Endodermal cell (in vitro differentiated cells): ENCODE data around the gene HOXD9. TPM values are rescaled to one million over a fixed set of nuclear protein-coding genes. Genes with fewer than 3 reads are reported as not detected.

Experiments
- DNase-seq: peaks from one replicate; pipeline ENCODE4 v3.0.0-alpha.2; 2017
- H3K27ac ChIP-seq: 2 replicates; pipeline ENCODE4 v1.5.1; 2013; ENCODE audit warnings: mild to moderate bottlenecking, low read depth, low read length, moderate library complexity
- H3K27me3 ChIP-seq: 2 replicates; pipeline ENCODE4 v1.6.1; 2013; ENCODE audit warnings: mild to moderate bottlenecking, low read length, moderate library complexity; ENCODE audit not compliant: insufficient read depth, control insufficient read depth, poor library complexity, severe bottlenecking
- H3K36me3 ChIP-seq: 2 replicates; pipeline ENCODE4 v1.7.0; 2013; ENCODE audit warnings: mild to moderate bottlenecking, low read length, moderate library complexity; ENCODE audit not compliant: control insufficient read depth, insufficient read depth
- H3K4me1 ChIP-seq: one replicate; pipeline ENCODE4 v1.7.0; 2013; ENCODE audit warnings: low read length; ENCODE audit not compliant: control insufficient read depth, insufficient read depth
- H3K4me3 ChIP-seq: 2 replicates; pipeline ENCODE4 v1.5.1; 2013; ENCODE audit warnings: mild to moderate bottlenecking, low read length, moderate library complexity
- H3K9ac ChIP-seq: 2 replicates; pipeline ENCODE4 v1.6.1; 2013; ENCODE audit warnings: mild to moderate bottlenecking, low read length, moderate library complexity; ENCODE audit not compliant: poor library complexity, severe bottlenecking; ENCODE audit errors: extremely low read depth
- H3K9me3 ChIP-seq: 2 replicates; pipeline ENCODE4 v1.6.1; 2013; ENCODE audit warnings: mild to moderate bottlenecking, low read length, moderate library complexity; ENCODE audit not compliant: control insufficient read depth
- H3K27ac Mint-ChIP-seq: 2 replicates; pipeline ENCODE4 v1.8.0; 2020; ENCODE audit warnings: mixed read lengths
- H3K27me3 Mint-ChIP-seq: 2 replicates; pipeline ENCODE4 v1.8.0; 2021; ENCODE audit warnings: mild to moderate bottlenecking, mixed read lengths; ENCODE audit not compliant: insufficient read depth
- H3K36me3 Mint-ChIP-seq: 2 replicates; pipeline ENCODE4 v1.8.0; 2020; ENCODE audit warnings: low read depth, mixed read lengths
- H3K4me1 Mint-ChIP-seq: 2 replicates; pipeline ENCODE4 v1.8.0; 2020; ENCODE audit warnings: mixed read lengths
- H3K4me3 Mint-ChIP-seq: 2 replicates; pipeline ENCODE4 v1.8.0; 2020; ENCODE audit warnings: mild to moderate bottlenecking, moderate library complexity, mixed read lengths
- H3K9me3 Mint-ChIP-seq: 2 replicates; pipeline ENCODE4 v1.8.0; 2020; ENCODE audit warnings: mild to moderate bottlenecking, mixed read lengths
- WGBS, 2 experiments: methylation state at CpG; one replicate each; pipeline versions ENCODE4 v1.1.5 to v1.1.7; 2013; ENCODE audit warnings: missing lambda C conversion rate in 2 of 2, mixed read lengths in 1 of 2; ENCODE audit not compliant: insufficient coverage in 1 of 2, insufficient read length in 1 of 2; 5-methylcytosine and 5-hydroxymethylcytosine counted together
- total RNA-seq, 2 donors: library from RNA; stranded (reverse); fragmentation: NEBNext Ultra II Directional in 1 of 2; extraction: Animal tissue kit (Norgen Biotek cat#: 25700) in 1 of 2; gene quantifications; 2 replicates in 1 of 2; 3 replicates in 1 of 2; pipeline ENCODE4 v1.2.1, GENCODE V29; 2021
- TF ChIP-seq, protein P1 (sequence below): fragments of 200-600 bp; sonication (generic); conservative IDR thresholded peaks from 2 replicates; pipeline ENCODE4 v1.5.0; 2021; ENCODE audit warnings: antibody characterized with exemption, mild to moderate bottlenecking

Gene HOXD9
- total RNA-seq, 2 donors from 2014 or later = not detected

DNA sequence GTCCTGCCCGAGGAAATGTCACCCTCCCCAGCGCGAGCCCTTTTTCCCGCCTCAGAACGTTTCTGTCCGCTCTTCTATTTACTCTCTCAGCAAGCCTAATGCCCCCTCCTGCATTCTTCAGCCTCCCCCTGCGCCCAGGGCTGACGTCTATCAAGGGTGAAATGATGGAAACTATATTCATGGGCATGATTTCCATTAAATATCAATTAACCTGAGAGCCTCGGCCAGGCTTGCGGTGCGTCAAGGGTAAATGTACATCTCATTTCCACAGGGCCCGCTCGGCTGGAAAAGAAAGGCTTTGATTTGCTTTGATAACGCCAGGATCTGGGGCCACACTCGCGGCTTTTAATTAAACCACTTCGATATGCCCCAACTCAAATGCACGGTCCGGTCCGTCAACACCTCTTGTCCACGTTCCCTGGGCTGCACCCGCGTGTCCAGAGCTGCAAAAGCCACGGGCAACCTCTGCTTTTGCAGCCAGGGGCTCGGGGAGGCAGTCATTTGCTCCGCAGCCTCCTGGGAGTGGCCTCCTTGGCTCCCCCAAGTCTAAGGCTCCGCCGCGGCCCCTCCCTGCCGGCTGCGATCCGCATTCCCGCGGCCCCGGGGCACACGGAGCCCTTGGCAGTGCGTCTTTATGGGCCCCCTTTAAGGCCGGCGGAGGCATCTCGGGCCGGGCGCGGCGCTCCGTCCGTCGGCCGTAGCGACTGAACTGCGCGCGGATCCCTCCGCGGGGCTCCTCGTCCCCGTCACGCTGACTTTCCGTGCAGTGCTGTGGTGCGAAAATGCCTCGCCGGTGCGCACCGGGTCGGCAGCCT lies 6.7 kb downstream of the HOXD9 start, which contains the start of gene HOXD8:
HOXD8 (plus strand) TSS at position 724 of the 815 bp plus-strand sequence. CDS start 662 bp downstream, outside the sequence.
- Histone ChIP-seq H3K4me3 (peak within 1 kb of the TSS; percentile 38), H3K27me3 (peaks cover 100% of the 10 kb centered on the region), H3K27ac (no peak within 1 kb of the TSS), H3K9ac (no peak within 1 kb of the TSS), H3K36me3 (no peaks in the 10 kb centered on the region), H3K4me1 (no peaks in the 10 kb centered on the region), H3K9me3 (no peaks in the 10 kb centered on the region)
- TF ChIP-seq, protein P1, sequence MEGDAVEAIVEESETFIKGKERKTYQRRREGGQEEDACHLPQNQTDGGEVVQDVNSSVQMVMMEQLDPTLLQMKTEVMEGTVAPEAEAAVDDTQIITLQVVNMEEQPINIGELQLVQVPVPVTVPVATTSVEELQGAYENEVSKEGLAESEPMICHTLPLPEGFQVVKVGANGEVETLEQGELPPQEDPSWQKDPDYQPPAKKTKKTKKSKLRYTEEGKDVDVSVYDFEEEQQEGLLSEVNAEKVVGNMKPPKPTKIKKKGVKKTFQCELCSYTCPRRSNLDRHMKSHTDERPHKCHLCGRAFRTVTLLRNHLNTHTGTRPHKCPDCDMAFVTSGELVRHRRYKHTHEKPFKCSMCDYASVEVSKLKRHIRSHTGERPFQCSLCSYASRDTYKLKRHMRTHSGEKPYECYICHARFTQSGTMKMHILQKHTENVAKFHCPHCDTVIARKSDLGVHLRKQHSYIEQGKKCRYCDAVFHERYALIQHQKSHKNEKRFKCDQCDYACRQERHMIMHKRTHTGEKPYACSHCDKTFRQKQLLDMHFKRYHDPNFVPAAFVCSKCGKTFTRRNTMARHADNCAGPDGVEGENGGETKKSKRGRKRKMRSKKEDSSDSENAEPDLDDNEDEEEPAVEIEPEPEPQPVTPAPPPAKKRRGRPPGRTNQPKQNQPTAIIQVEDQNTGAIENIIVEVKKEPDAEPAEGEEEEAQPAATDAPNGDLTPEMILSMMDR = no peak
- Mint-ChIP-seq H3K27me3 (peaks cover 96% of the 10 kb centered on the region), H3K27ac (no peak within 1 kb of the TSS), H3K36me3 (no peaks in the 10 kb centered on the region), H3K4me1 (peaks cover 12% of the 10 kb centered on the region), H3K9me3 (no peaks in the 10 kb centered on the region), H3K4me3 (peak within 1 kb of the TSS; percentile 33)
- WGBS, 2 experiments = 1 to 3% methylated on average over 17 to 64 of the region's 64 CpGs
- peak; percentile 77 for DNase-seq

- Histone ChIP-seq H3K36me3 (no peaks in the 10 kb centered on the region), H3K9me3 (no peaks in the 10 kb centered on the region), H3K27me3 (peaks cover 100% of the 10 kb centered on the region), H3K9ac (no peak overlapping the region), H3K27ac (no peak overlapping the region), H3K4me3 (no peak overlapping the region), H3K4me1 (no peaks in the 10 kb centered on the region)
- TF ChIP-seq, protein P1 = no peak
- Mint-ChIP-seq H3K9me3 (no peaks in the 10 kb centered on the region), H3K4me3 (peak overlapping the region; percentile 33), H3K27ac (no peak overlapping the region), H3K4me1 (peaks cover 12% of the 10 kb centered on the region), H3K36me3 (no peaks in the 10 kb centered on the region), H3K27me3 (peaks cover 96% of the 10 kb centered on the region)
- WGBS, 2 experiments = 1 to 2% methylated on average over 9 to 43 of the region's 43 CpGs
- peak; percentile 61 for DNase-seq
Observed at GRCh38 chr2:176129813-176130146, 7.3 kb downstream of the HOXD9 start.

DNA sequence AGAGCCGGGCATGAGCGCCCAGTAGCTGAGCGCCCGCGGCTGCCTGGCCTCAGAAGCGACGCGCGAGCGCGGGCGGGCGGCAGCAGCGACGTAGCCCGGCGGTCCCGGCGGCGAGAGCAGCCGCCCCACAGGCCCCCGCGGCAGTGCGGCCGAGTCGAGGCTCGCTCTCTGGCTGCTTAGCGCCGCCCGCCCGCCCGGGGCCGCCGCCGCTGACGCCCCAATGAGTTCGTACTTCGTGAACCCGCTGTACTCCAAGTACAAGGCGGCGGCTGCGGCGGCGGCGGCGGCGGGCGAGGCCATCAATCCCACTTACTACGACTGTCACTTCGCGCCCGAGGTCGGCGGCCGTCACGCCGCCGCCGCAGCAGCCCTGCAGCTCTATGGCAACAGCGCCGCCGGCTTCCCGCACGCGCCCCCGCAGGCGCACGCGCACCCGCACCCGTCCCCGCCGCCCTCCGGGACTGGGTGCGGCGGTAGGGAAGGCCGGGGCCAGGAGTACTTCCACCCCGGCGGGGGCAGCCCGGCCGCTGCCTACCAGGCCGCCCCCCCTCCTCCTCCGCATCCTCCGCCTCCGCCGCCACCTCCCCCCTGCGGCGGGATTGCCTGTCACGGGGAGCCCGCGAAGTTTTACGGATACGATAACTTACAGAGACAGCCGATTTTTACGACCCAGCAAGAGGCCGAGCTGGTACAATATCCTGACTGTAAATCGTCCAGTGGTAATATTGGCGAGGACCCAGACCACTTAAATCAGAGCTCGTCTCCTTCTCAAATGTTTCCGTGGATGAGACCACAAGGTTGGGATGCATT lies 7.8 kb downstream of the HOXD9 start:
- peak; percentile 78 for DNase-seq
- TF ChIP-seq, protein P1 = no peak
- H3K4me1 Mint-ChIP-seq = peaks cover 12% of the 10 kb centered on the region
- Histone ChIP-seq H3K4me1 (no peaks in the 10 kb centered on the region), H3K4me3 (no peak overlapping the region), H3K36me3 (no peaks in the 10 kb centered on the region), H3K27me3 (peaks cover 100% of the 10 kb centered on the region), H3K27ac (no peak overlapping the region), H3K9ac (no peak overlapping the region), H3K9me3 (no peaks in the 10 kb centered on the region)
- peaks cover 96% of the 10 kb centered on the region for H3K27me3 Mint-ChIP-seq
- peak overlapping the region; percentile 33 for H3K4me3 Mint-ChIP-seq
- no peak overlapping the region for H3K27ac Mint-ChIP-seq
- no peaks in the 10 kb centered on the region for H3K9me3 Mint-ChIP-seq
- WGBS, 2 experiments = 1 to 2% methylated on average over 13 to 100 of the region's 100 CpGs
- H3K36me3 Mint-ChIP-seq = no peaks in the 10 kb centered on the region
